ENCODE data around the gene TTC23L. TPM values are rescaled to one million over a fixed set of nuclear protein-coding genes. Genes with fewer than 3 reads are reported as not detected.

The TTC23L gene
- total RNA-seq, 1 experiment from 2014 or later, result 0.09 TPM

DNA sequence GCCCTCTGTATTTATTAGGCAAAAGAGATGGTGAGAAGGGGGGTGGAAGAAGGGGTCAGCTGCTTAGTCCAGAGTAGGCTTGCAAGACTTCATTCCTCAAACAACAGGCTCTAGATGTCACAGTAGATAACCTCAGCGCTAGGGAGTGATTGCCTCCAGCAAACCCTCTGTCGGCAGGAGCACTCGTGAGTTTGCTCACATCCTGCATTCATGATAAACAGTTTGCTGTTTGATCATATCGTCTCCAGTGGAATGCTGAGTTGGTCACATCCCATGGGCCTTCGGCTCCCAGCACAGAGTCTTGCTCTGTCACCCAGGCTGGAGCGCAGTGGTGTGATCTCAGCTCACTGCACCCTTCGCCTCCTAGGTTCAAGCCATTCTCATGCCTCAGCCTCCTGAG lies 3.6 kb downstream of the TTC23L start:
- ChIA-PET POLR2A (no interaction called here), CTCF (no interaction called here)
- DNase-seq, result no peak
- peaks cover 14% of the 10 kb centered on the region for H3K36me3 Mint-ChIP-seq (ENCODE audit: insufficient read depth, unreplicated experiment)
- intact Hi-C loops (cut with micrococcal nuclease; ENCODE audit: unreplicated experiment), result no loop called here
- TF ChIP-seq, protein P1, sequence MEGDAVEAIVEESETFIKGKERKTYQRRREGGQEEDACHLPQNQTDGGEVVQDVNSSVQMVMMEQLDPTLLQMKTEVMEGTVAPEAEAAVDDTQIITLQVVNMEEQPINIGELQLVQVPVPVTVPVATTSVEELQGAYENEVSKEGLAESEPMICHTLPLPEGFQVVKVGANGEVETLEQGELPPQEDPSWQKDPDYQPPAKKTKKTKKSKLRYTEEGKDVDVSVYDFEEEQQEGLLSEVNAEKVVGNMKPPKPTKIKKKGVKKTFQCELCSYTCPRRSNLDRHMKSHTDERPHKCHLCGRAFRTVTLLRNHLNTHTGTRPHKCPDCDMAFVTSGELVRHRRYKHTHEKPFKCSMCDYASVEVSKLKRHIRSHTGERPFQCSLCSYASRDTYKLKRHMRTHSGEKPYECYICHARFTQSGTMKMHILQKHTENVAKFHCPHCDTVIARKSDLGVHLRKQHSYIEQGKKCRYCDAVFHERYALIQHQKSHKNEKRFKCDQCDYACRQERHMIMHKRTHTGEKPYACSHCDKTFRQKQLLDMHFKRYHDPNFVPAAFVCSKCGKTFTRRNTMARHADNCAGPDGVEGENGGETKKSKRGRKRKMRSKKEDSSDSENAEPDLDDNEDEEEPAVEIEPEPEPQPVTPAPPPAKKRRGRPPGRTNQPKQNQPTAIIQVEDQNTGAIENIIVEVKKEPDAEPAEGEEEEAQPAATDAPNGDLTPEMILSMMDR (IDR thresholded peaks at IDR 0.05; ENCODE audit: insufficient read depth in 1 of 2, low read depth in 1 of 2, low read length in 1 of 2, severe bottlenecking in 1 of 2, unreplicated experiment in 1 of 2), result no peak
- H3K9me3 Mint-ChIP-seq (ENCODE audit: unreplicated experiment), result no peaks in the 10 kb centered on the region
- Histone ChIP-seq H3K4me3 (ENCODE audit: low read depth, low read length) (no peak overlapping the region), H3K9me3 (no peaks in the 10 kb centered on the region), H3K4me1 (peaks cover 13% of the 10 kb centered on the region), H3K27me3 (replicated peaks; ENCODE audit: control insufficient read depth, insufficient read depth, low read length) (no peaks in the 10 kb centered on the region), H3K36me3 (ENCODE audit: control insufficient read depth, insufficient read depth, low read length) (no peaks in the 10 kb centered on the region)
- no TSS peak for BruUV-seq (replicated peaks)
- peaks cover 13% of the 10 kb centered on the region for H3K4me1 Mint-ChIP-seq (ENCODE audit: low read depth, unreplicated experiment)
- no peak overlapping the region for H3K27ac Mint-ChIP-seq (ENCODE audit: unreplicated experiment)
- no peak overlapping the region for H3K4me3 Mint-ChIP-seq (ENCODE audit: unreplicated experiment)
- H3K27me3 Mint-ChIP-seq (ENCODE audit: insufficient read depth, unreplicated experiment), result no peaks in the 10 kb centered on the region

DNA sequence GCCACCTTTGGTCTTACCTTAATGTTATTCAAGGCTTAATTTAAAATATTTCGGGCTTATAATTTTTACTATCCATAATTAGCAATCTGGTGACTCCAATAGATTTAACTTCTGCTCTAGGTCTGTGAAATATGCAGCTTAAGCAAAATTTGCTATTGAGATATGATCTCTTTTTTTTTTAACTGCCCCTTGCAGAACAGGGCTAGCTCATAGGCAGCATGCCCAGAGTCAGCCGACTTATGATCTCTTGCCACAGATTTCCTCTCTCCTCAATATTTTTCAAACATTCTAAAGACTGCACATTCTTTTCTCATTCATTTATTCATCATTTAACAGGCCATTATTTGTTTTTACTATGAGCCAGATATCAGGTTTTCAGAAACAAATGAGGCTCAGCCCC lies 4.5 kb downstream of the TTC23L start:
- intact Hi-C loops (cut with micrococcal nuclease; ENCODE audit: unreplicated experiment), result no loop called here
- Mint-ChIP-seq H3K4me3 (ENCODE audit: unreplicated experiment) (no peak overlapping the region), H3K4me1 (ENCODE audit: low read depth, unreplicated experiment) (peaks cover 13% of the 10 kb centered on the region), H3K27ac (ENCODE audit: unreplicated experiment) (no peak overlapping the region), H3K27me3 (ENCODE audit: insufficient read depth, unreplicated experiment) (no peaks in the 10 kb centered on the region), H3K36me3 (ENCODE audit: insufficient read depth, unreplicated experiment) (peaks cover 13% of the 10 kb centered on the region), H3K9me3 (ENCODE audit: unreplicated experiment) (peaks cover 6% of the 10 kb centered on the region)
- no peaks in the 10 kb centered on the region for H3K9me3 ChIP-seq
- H3K4me3 ChIP-seq (ENCODE audit: low read depth, low read length), result no peak overlapping the region
- ChIA-PET POLR2A (no interaction called here), CTCF (no interaction called here)
- BruUV-seq (replicated peaks), result no TSS peak
- no peaks in the 10 kb centered on the region for H3K27me3 ChIP-seq (replicated peaks; ENCODE audit: control insufficient read depth, insufficient read depth, low read length)
- DNase-seq, result no peak
- peaks cover 21% of the 10 kb centered on the region for H3K4me1 ChIP-seq
- H3K36me3 ChIP-seq (ENCODE audit: control insufficient read depth, insufficient read depth, low read length), result no peaks in the 10 kb centered on the region
- TF ChIP-seq, protein P1 (IDR thresholded peaks at IDR 0.05; ENCODE audit: insufficient read depth in 1 of 2, low read depth in 1 of 2, low read length in 1 of 2, severe bottlenecking in 1 of 2, unreplicated experiment in 1 of 2), result no peak

DNA sequence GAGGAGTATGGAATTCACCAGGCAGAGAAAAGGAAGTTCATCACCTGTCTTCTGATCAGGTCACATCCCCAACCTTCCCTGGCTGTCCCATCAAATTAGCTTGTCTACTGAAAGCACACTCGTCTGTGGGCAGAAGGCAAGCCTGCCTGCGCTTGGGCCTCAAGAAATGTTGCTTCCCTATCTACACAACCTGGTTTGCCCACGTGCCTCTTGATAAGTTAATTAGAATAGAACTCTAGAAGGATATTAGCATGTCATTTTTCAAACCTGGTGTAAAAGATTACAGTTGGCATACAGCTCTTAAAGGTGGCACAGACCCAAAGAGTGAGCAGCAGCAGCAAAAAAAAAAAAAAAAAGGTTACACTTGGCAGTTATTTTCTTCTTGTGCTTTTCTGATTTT lies 5.1 kb downstream of the TTC23L start:
- Mint-ChIP-seq H3K9me3 (ENCODE audit: unreplicated experiment) (peaks cover 12% of the 10 kb centered on the region), H3K4me3 (ENCODE audit: unreplicated experiment) (no peak overlapping the region), H3K36me3 (ENCODE audit: insufficient read depth, unreplicated experiment) (peaks cover 10% of the 10 kb centered on the region), H3K27ac (ENCODE audit: unreplicated experiment) (no peak overlapping the region), H3K4me1 (ENCODE audit: low read depth, unreplicated experiment) (peaks cover 14% of the 10 kb centered on the region), H3K27me3 (ENCODE audit: insufficient read depth, unreplicated experiment) (no peaks in the 10 kb centered on the region)
- Histone ChIP-seq H3K27me3 (replicated peaks; ENCODE audit: control insufficient read depth, insufficient read depth, low read length) (no peaks in the 10 kb centered on the region), H3K4me1 (peaks cover 27% of the 10 kb centered on the region), H3K9me3 (peaks cover 4% of the 10 kb centered on the region; the same call in 1 of the 2 replicates), H3K36me3 (ENCODE audit: control insufficient read depth, insufficient read depth, low read length) (no peaks in the 10 kb centered on the region), H3K4me3 (ENCODE audit: low read depth, low read length) (no peak overlapping the region)
- CTCF ChIA-PET, result no interaction called here
- DNase-seq, result no peak
- POLR2A ChIA-PET, result no interaction called here
- intact Hi-C loops (cut with micrococcal nuclease; ENCODE audit: unreplicated experiment), result no loop called here
- TF ChIP-seq, protein P1 (IDR thresholded peaks at IDR 0.05; ENCODE audit: insufficient read depth in 1 of 2, low read depth in 1 of 2, low read length in 1 of 2, severe bottlenecking in 1 of 2, unreplicated experiment in 1 of 2), result no peak
- no TSS peak for BruUV-seq (replicated peaks)

All from Caco-2 (cell line).